CD8-positive, alpha-beta memory T cell (primary cell): ENCODE data around the gene CUX1. TPM values are rescaled to one million over a fixed set of nuclear protein-coding genes. Genes with fewer than 3 reads are reported as not detected.
A peak's percentile ranks its signal among the peaks of the same experiment; 100 is the strongest.
"Not testable (repeated sequence)": the region's sequence is repeated elsewhere in the genome, so short reads cannot be mapped to it uniquely, and the experiment has no call there.

Source experiments
- CTCF ChIA-PET: fragments of 350-600 bp; sonication (Branson Sonifier 250); formaldehyde crosslinking; loops from one replicate; lab custom pipeline; 2021; ENCODE audit warnings: antibody characterized with exemption; lab: Charles Lee
- POLR2A ChIA-PET: fragments of 350-600 bp; sonication (Branson Sonifier 250); formaldehyde crosslinking; loops from one replicate; lab custom pipeline; 2021; ENCODE audit warnings: antibody characterized with exemption; lab: Charles Lee
- DNase-seq, 5 donors: peaks; one replicate each; pipeline versions ENCODE4 v3.0.0 to v3.0.0-alpha.2; 2020 to 2022; ENCODE audit warnings: mixed read lengths in 1 of 5
- H3K27ac ChIP-seq: one replicate; pipeline ENCODE4 v1.7.0; 2013; ENCODE audit warnings: low read depth, mild to moderate bottlenecking, low read length, moderate library complexity
- H3K27me3 ChIP-seq: 2 replicates; pipeline ENCODE4 v1.7.0; 2013; ENCODE audit warnings: low read length, mild to moderate bottlenecking; ENCODE audit not compliant: insufficient read depth, poor library complexity, severe bottlenecking
- H3K36me3 ChIP-seq: 2 replicates; pipeline ENCODE4 v1.7.0; 2013; ENCODE audit warnings: mild to moderate bottlenecking, low read length, moderate library complexity; ENCODE audit not compliant: insufficient read depth
- H3K4me1 ChIP-seq: 2 replicates; pipeline ENCODE4 v1.7.0; 2013; ENCODE audit warnings: mild to moderate bottlenecking, low read length, moderate library complexity; ENCODE audit not compliant: insufficient read depth
- H3K4me3 ChIP-seq: 2 replicates; pipeline ENCODE4 v1.7.0; 2013; ENCODE audit warnings: mild to moderate bottlenecking, low read length
- H3K9me3 ChIP-seq: 2 replicates; pipeline ENCODE4 v1.7.0; 2013; ENCODE audit warnings: mild to moderate bottlenecking, low read length
- H3K27ac Mint-ChIP-seq, 8 donors: one replicate each; pipeline ENCODE4 v1.8.0; 2020 to 2021; ENCODE audit warnings: mixed read lengths in 8 of 8, mild to moderate bottlenecking in 6 of 8, inconsistent platforms in 3 of 8, moderate library complexity in 3 of 8
- H3K27me3 Mint-ChIP-seq, 2 donors: one replicate each; pipeline ENCODE4 v1.8.0; 2020 to 2021; ENCODE audit warnings: mixed read lengths in 2 of 2, mild to moderate bottlenecking in 1 of 2, moderate library complexity in 1 of 2
- H3K36me3 Mint-ChIP-seq, 3 donors: one replicate each; pipeline ENCODE4 v1.8.0; 2020 to 2021; ENCODE audit warnings: mixed read lengths in 3 of 3, inconsistent platforms in 1 of 3, mild to moderate bottlenecking in 1 of 3
- H3K4me1 Mint-ChIP-seq, 3 donors: one replicate each; pipeline ENCODE4 v1.8.0; 2020 to 2021; ENCODE audit warnings: mixed read lengths in 3 of 3, inconsistent platforms in 1 of 3, mild to moderate bottlenecking in 1 of 3
- H3K4me3 Mint-ChIP-seq, 7 donors: one replicate each; pipeline ENCODE4 v1.8.0; 2020 to 2021; ENCODE audit warnings: mixed read lengths in 7 of 7, mild to moderate bottlenecking in 6 of 7, moderate library complexity in 4 of 7, inconsistent platforms in 2 of 7
- H3K9me3 Mint-ChIP-seq, 5 donors: one replicate each; pipeline ENCODE4 v1.8.0; 2020 to 2022; ENCODE audit warnings: mixed read lengths in 5 of 5, mild to moderate bottlenecking in 3 of 5, moderate library complexity in 2 of 5, inconsistent platforms in 1 of 5
- polyA plus RNA-seq: library from polyadenylated mRNA; unstranded; fragments of 300-500 nt; fragmentation: Illumina TruSeq; gene quantifications from one replicate; pipeline ENCODE4 v1.2.3, GENCODE V29; 2021
- total RNA-seq, 2 experiments: library from RNA; stranded (reverse); gene quantifications; one replicate each; pipeline ENCODE4 v1.2.3, GENCODE V29; 2021

Gene CUX1
- total and polyA plus RNA-seq, 3 experiments from 2014 or later, result 23.2 to 26.4 (median 23.6) TPM

DNA sequence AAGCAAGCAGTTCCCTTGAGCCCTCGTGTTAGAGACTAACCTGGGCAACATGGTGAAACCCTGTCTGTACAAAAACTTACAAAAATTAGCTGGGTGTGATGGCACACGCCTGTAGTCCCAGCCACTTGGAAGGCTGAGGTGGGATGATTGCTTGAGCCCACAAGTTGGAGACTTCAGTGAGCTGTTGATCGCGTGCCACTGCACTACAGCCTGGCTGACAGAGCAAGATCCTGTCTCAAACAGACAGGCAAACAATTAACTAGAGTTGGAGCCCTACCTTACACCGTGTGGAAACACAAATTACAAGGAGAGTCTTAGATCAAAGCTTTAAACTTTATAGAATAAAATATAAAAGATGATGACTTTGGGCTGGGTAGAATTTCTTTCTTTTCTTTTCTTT lies 219.5 kb downstream of the CUX1 start:
- no peaks in the 10 kb centered on the region for H3K9me3 Mint-ChIP-seq
- peak overlapping the region in 1 of 8 donors; percentile 15 for H3K27ac Mint-ChIP-seq
- no peak for DNase-seq
- no peaks in the 10 kb centered on the region for H3K27me3 Mint-ChIP-seq
- H3K4me3 Mint-ChIP-seq, result no peak overlapping the region
- no peak overlapping the region for H3K4me3 ChIP-seq
- H3K4me1 Mint-ChIP-seq, result peaks cover 0 to 3% (median 0%) of the 10 kb centered on the region in 3 donors
- POLR2A ChIA-PET, result no interaction called here
- no peak overlapping the region for H3K27ac ChIP-seq
- CTCF ChIA-PET, result no interaction called here
- no peaks in the 10 kb centered on the region for H3K9me3 ChIP-seq
- H3K36me3 ChIP-seq, result peaks cover 3% of the 10 kb centered on the region
- H3K4me1 ChIP-seq, result no peaks in the 10 kb centered on the region
- H3K27me3 ChIP-seq, result no peaks in the 10 kb centered on the region
- H3K36me3 Mint-ChIP-seq, result peaks cover 2 to 10% (median 6%) of the 10 kb centered on the region in 3 donors

DNA sequence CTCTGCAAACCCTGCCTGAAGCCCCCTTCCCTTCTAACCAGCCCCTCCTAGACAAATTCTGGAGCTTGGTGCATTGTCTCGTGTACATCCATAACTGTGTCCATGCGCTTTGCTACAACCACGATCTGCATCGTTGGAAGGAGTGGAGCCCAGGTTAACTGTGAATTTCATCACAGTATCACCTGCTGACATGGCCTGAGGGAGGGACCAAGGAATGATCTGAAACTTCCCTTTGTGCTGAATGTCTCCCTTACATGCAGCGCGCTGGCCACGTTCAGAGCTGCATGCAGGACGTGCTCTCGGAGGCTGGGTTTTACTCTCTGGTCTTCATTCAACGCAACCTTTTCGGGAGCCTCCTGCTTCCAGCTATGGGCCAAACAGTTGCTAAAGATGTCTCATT lies 222.3 kb downstream of the CUX1 start:
- Histone ChIP-seq H3K4me3 (no peak overlapping the region), H3K36me3 (no peaks in the 10 kb centered on the region), H3K4me1 (no peaks in the 10 kb centered on the region), H3K9me3 (no peaks in the 10 kb centered on the region), H3K27me3 (no peaks in the 10 kb centered on the region), H3K27ac (no peak overlapping the region)
- POLR2A ChIA-PET, result no interaction called here
- H3K27me3 Mint-ChIP-seq, result no peaks in the 10 kb centered on the region
- no peak overlapping the region for H3K4me3 Mint-ChIP-seq
- peaks cover 2 to 9% (median 6%) of the 10 kb centered on the region in 3 donors for H3K36me3 Mint-ChIP-seq
- H3K9me3 Mint-ChIP-seq, result no peaks in the 10 kb centered on the region
- H3K4me1 Mint-ChIP-seq, result peaks cover 0 to 12% (median 1%) of the 10 kb centered on the region in 3 donors
- CTCF ChIA-PET, result no interaction called here
- no peak for DNase-seq
- no peak overlapping the region for H3K27ac Mint-ChIP-seq

DNA sequence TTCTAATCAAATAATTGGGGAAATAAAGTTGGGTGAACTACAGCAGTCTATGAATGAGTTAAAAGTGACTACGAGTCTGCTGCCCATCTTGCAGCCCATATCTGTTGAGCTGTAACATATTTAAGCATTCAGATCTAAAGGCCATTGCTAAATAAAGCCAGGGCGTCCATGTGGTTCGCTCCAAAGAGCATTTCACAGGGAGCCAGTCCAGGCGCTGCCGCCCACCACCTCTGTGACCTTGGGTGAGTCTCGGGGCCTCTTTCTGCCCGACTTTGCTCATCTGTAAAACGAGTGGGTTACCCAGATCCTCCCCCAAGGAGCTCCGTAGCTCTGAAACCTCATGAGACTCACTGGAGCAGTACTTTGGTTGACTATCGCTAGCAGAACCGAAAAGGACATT lies 223.1 kb downstream of the CUX1 start:
- DNase-seq, result no peak
- H3K27ac Mint-ChIP-seq, result peak overlapping the region in 1 of 8 donors; percentile 44
- CTCF ChIA-PET, result no interaction called here
- Histone ChIP-seq H3K36me3 (no peaks in the 10 kb centered on the region), H3K4me1 (no peaks in the 10 kb centered on the region), H3K9me3 (no peaks in the 10 kb centered on the region), H3K27ac (no peak overlapping the region), H3K4me3 (no peak overlapping the region), H3K27me3 (no peaks in the 10 kb centered on the region)
- no peaks in the 10 kb centered on the region for H3K9me3 Mint-ChIP-seq
- POLR2A ChIA-PET, result no interaction called here
- no peaks in the 10 kb centered on the region for H3K27me3 Mint-ChIP-seq
- H3K4me3 Mint-ChIP-seq, result no peak overlapping the region
- H3K36me3 Mint-ChIP-seq, result peaks cover 2 to 9% (median 6%) of the 10 kb centered on the region in 3 donors
- H3K4me1 Mint-ChIP-seq, result peaks cover 0 to 16% (median 1%) of the 10 kb centered on the region in 3 donors

DNA sequence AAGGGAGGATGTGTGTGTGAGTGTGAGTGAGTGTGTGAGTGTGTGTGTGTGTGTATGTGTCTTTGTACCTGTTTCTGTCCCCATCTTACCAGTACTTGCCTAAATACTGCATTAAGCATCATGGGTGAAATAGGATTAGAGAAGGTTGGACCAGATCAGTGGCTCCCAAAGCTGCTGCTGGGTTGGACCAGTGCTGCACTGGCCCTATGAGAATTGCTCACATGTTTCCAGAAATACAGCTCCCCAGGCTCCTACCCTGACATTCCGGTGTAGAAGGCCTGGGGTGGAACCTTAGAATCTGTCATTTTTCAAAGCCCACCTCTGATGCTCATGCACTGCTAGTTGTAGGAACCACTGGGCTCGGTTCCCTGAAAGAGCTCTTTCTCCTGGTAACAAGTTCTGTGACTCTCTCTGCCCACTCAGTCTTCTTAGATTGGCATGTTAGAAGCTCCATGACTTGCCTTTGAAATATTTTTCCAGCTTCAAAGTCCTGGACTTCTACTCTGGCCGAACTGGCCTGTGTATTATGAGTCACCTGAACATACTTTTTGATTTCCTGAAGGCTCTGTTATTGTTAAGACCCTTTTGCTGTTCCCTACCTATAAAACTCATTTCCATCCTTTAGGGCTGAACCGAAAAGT lies 224.7 kb downstream of the CUX1 start:
- Mint-ChIP-seq H3K4me1 (peaks cover 0 to 16% (median 3%) of the 10 kb centered on the region in 3 donors), H3K27ac (peak overlapping the region in 1 of 8 donors; percentile 65), H3K9me3 (no peaks in the 10 kb centered on the region), H3K36me3 (peaks cover 2 to 8% (median 6%) of the 10 kb centered on the region in 3 donors), H3K27me3 (no peaks in the 10 kb centered on the region), H3K4me3 (no peak overlapping the region)
- Histone ChIP-seq H3K27me3 (no peaks in the 10 kb centered on the region), H3K4me1 (no peaks in the 10 kb centered on the region), H3K4me3 (no peak overlapping the region), H3K36me3 (no peaks in the 10 kb centered on the region), H3K27ac (no peak overlapping the region), H3K9me3 (no peaks in the 10 kb centered on the region)
- POLR2A ChIA-PET, result no interaction called here
- no peak for DNase-seq
- CTCF ChIA-PET, result no interaction called here

DNA sequence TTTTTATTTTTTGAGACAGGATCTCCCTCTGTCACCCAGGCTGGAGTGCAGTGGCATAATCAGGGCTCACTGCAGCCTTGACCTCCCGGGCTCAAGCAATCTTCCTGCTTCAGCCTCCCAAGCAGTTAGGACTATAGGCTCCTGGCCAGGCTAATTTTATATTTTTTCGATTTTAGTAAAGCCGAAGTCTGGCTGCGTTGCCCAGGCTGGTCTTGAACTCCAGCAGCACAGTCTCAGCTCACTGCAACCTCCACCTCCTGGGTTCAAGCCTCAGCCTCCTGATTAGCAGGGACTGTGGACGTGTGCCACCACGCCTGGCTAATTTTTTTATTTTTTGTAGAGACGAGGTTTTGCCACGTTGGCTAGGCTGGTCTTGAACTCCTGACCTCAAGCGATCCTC lies 225.4 kb downstream of the CUX1 start:
- H3K9me3 ChIP-seq, H3K9me3 Mint-ChIP-seq, CTCF ChIA-PET, DNase-seq, H3K27ac ChIP-seq, H3K36me3 ChIP-seq, POLR2A ChIA-PET, H3K4me3 Mint-ChIP-seq, H3K4me3 ChIP-seq, H3K27ac Mint-ChIP-seq, H3K27me3 Mint-ChIP-seq, H3K27me3 ChIP-seq, H3K36me3 Mint-ChIP-seq, H3K4me1 ChIP-seq: not testable (repeated sequence)
- H3K4me1 Mint-ChIP-seq, result peaks cover 0 to 16% (median 3%) of the 10 kb centered on the region in 3 donors

DNA sequence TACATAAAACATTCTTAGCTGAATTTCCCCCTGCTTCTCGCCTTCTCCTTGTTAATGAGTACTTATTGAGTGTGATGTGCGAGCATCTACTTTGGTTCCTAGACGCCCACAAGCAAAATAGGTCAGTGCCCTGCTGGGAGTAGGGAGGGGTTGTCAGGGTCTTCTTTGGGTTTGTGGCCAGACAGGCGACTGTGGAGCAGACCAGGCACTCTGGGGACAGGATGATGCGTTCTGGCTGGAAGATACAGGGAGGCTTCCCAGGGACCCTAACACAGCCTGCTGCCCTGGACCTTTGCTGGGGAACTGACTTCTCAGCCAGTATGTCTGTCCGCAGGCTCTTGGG lies 227.2 kb downstream of the CUX1 start:
- no peak for DNase-seq
- CTCF ChIA-PET, result interaction anchor here (0.5 kb wide), 1 partner anchor 147 kb away, joined by 3 read pairs; no protein-coding TSS in a partner anchor
- H3K4me1 ChIP-seq, result no peaks in the 10 kb centered on the region
- POLR2A ChIA-PET, result no interaction called here
- Mint-ChIP-seq H3K4me3 (no peak overlapping the region), H3K27ac (no peak overlapping the region), H3K27me3 (no peaks in the 10 kb centered on the region), H3K9me3 (no peaks in the 10 kb centered on the region), H3K4me1 (peaks cover 0 to 16% (median 3%) of the 10 kb centered on the region in 3 donors), H3K36me3 (peaks cover 5 to 9% (median 8%) of the 10 kb centered on the region in 3 donors)
- H3K27me3 ChIP-seq, result no peaks in the 10 kb centered on the region
- H3K27ac ChIP-seq, result no peak overlapping the region
- H3K36me3 ChIP-seq, result no peaks in the 10 kb centered on the region
- no peaks in the 10 kb centered on the region for H3K9me3 ChIP-seq
- no peak overlapping the region for H3K4me3 ChIP-seq

DNA sequence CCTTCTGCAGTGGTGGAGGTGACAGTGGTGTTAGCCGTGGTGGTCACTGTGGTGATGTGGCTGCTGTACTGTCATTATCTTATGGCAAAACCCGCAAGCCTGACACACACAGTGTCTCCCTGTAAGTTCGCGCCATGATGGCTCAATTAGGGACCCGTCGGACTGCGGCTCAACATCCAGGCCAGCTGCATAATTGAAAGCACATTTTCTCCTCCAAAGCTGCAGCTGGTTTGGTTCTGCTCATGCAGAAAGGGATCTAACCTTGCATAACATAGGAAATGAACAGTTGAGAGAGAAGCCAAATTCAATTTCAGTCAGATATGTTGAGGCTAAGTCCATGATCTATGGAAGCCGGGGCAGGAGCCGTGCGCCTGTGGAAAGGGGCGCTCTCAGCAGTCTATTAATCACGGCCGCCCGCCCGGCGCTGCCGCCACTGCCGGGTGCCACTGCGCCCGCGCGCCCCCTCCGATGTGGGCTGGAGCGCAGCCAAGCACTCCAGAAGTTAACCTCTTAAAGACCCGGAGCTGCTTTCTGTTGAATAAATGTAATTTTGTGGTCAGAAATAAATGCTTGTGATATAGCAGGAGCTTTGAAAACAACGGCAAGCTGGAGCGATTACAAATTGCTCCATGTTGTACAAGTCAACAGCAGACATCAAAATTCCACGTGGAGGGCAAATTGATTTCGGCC lies 227.7 kb downstream of the CUX1 start:
- H3K4me3 ChIP-seq, result no peak overlapping the region
- no peaks in the 10 kb centered on the region for H3K4me1 ChIP-seq
- no peaks in the 10 kb centered on the region for H3K27me3 ChIP-seq
- ChIA-PET CTCF (interaction anchor here (0.5 kb wide), 1 partner anchor 147 kb away, joined by 3 read pairs; no protein-coding TSS in a partner anchor), POLR2A (no interaction called here)
- no peaks in the 10 kb centered on the region for H3K9me3 ChIP-seq
- Mint-ChIP-seq H3K27me3 (no peaks in the 10 kb centered on the region), H3K27ac (no peak overlapping the region), H3K4me1 (peaks cover 0 to 16% (median 3%) of the 10 kb centered on the region in 3 donors), H3K36me3 (peaks cover 5 to 7% (median 5%) of the 10 kb centered on the region in 3 donors), H3K4me3 (no peak overlapping the region), H3K9me3 (no peaks in the 10 kb centered on the region)
- H3K36me3 ChIP-seq, result no peaks in the 10 kb centered on the region
- no peak overlapping the region for H3K27ac ChIP-seq
- no peak for DNase-seq

DNA sequence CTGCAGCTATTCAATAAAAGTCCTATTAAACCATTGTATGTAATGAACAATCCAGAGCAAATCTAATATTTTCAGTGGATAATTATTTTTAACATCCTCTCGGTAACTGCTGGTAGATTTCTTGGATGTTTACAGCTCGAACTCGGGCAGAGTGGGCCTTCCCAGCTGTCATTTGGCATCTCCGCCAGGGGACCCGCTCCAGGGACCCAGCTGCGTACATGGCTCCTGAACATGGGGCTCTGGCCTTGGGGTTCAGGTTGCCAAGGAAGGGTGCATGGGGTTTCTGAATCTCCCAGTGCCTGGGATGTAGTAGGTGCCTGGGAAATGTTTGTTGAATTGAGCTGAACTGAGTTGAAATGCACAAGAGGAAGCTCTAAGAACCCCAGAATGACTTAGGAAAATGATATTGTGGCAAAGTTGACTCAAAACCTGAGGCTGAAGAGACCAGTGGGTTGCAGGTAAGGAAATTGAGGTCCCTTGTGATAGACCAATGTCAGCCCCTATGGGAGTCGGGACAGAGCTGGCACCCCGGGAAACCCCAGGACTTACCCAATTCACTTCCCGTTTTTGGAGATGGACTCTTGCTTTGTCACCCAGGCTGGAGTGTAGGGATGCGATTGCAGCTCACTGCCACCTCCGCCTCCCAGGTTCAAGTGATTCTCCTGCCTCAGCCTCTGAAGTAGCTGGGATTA lies 228.4 kb downstream of the CUX1 start:
- Mint-ChIP-seq H3K4me1 (peaks cover 0 to 16% (median 4%) of the 10 kb centered on the region in 3 donors), H3K36me3 (peaks cover 4 to 7% (median 6%) of the 10 kb centered on the region in 3 donors), H3K4me3 (no peak overlapping the region), H3K27ac (peak overlapping the region in 2 of 8 donors; percentile 9 to 54), H3K9me3 (peaks cover 0 to under 1% (median 0%) of the 10 kb centered on the region in 5 donors), H3K27me3 (no peaks in the 10 kb centered on the region)
- H3K36me3 ChIP-seq, result no peaks in the 10 kb centered on the region
- H3K27ac ChIP-seq, result no peak overlapping the region
- CTCF ChIA-PET, result interaction anchor here (1.5 kb wide), 1 partner anchor 10 kb away, joined by 4 read pairs; no protein-coding TSS in a partner anchor
- no peaks in the 10 kb centered on the region for H3K4me1 ChIP-seq
- H3K27me3 ChIP-seq, result no peaks in the 10 kb centered on the region
- no peak for DNase-seq
- POLR2A ChIA-PET, result no interaction called here
- no peaks in the 10 kb centered on the region for H3K9me3 ChIP-seq
- no peak overlapping the region for H3K4me3 ChIP-seq
